Spleen (tissue), 11 donors: Measurements from ENCODE around the gene PINK1. TPM values are rescaled to one million over a fixed set of nuclear protein-coding genes. Genes with fewer than 3 reads are reported as not detected.

Experiments
- DNase-seq: peaks from one replicate; pipeline ENCODE4 v3.0.0-alpha.2; 2020
- H3K27ac ChIP-seq, 8 donors: fragments of 200-600 bp; sonication (generic) in 7 of 8; 1 replicate in 4 of 8; 2 replicates in 4 of 8; pipeline versions ENCODE4 v1.5.0 to v1.8.0; 2016 to 2021; ENCODE audit warnings: inconsistent platforms in 4 of 8, mild to moderate bottlenecking in 4 of 8, moderate library complexity in 1 of 8
- H3K27me3 ChIP-seq, 7 donors: fragments of 200-600 bp; sonication (generic) in 6 of 7; replicated peaks in 1 of 7; 1 replicate in 4 of 7; 2 replicates in 3 of 7; pipeline versions ENCODE4 v1.5.0 to v1.8.0; 2016 to 2021; ENCODE audit warnings: inconsistent platforms in 3 of 7, mild to moderate bottlenecking in 1 of 7
- H3K36me3 ChIP-seq, 6 donors: fragments of 200-600 bp; sonication (generic) in 5 of 6; 1 replicate in 4 of 6; 2 replicates in 2 of 6; pipeline versions ENCODE4 v1.5.0 to v1.8.0; 2016 to 2021; ENCODE audit warnings: inconsistent platforms in 2 of 6
- H3K4me1 ChIP-seq, 6 donors: fragments of 200-600 bp; sonication (generic) in 5 of 6; 1 replicate in 3 of 6; 2 replicates in 3 of 6; pipeline versions ENCODE4 v1.5.0 to v1.8.0; 2016 to 2021; ENCODE audit warnings: inconsistent platforms in 3 of 6
- H3K4me3 ChIP-seq, 8 donors: fragments of 200-600 bp; sonication (generic) in 7 of 8; 1 replicate in 4 of 8; 2 replicates in 4 of 8; pipeline versions ENCODE4 v1.5.0 to v1.8.0; 2016 to 2021; ENCODE audit warnings: inconsistent platforms in 4 of 8, mild to moderate bottlenecking in 4 of 8, moderate library complexity in 2 of 8
- H3K9me3 ChIP-seq, 8 donors: fragments of 200-600 bp; sonication (generic) in 7 of 8; 1 replicate in 4 of 8; 2 replicates in 4 of 8; pipeline versions ENCODE4 v1.5.0 to v1.8.0; 2016 to 2021; ENCODE audit warnings: inconsistent platforms in 4 of 8
- CTCF ChIP-seq, 11 experiments: fragments of 200-600 bp in 7 of 11; fragments of 450-650 bp in 4 of 11; sonication (generic) in 4 of 11; IDR thresholded peaks in 8 of 11; conservative IDR thresholded peaks in 3 of 11; 1 replicate in 7 of 11; 2 replicates in 4 of 11; pipeline versions ENCODE4 v1.4.0 to v1.8.0; 2016 to 2021; ENCODE audit warnings: antibody characterized with exemption in 11 of 11, inconsistent platforms in 4 of 11, mild to moderate bottlenecking in 1 of 11
- POLR2A ChIP-seq, 3 donors: fragments of 450-650 bp; IDR thresholded peaks; one replicate each; pipeline ENCODE4 v1.5.1; 2017; ENCODE audit warnings: antibody characterized with exemption in 3 of 3, mild to moderate bottlenecking in 1 of 3
- POLR2AphosphoS5 ChIP-seq, 3 donors: sonication (generic); formaldehyde crosslinking; IDR thresholded peaks; one replicate each; pipeline ENCODE4 v1.5.1; 2017; ENCODE audit warnings: antibody characterized with exemption in 3 of 3
- WGBS, 5 donors: extraction: QIAGEN DNeasy Blood & Tissue Kit in 3 of 5; methylation state at CpG; one replicate each; pipeline versions ENCODE4 v1.1.5 to v1.1.7; 2013 to 2018; 5-methylcytosine and 5-hydroxymethylcytosine counted together
- intact Hi-C: fragments of 100-400 bp; cut with DNase I; formaldehyde crosslinking; loops from one replicate; pipeline ENCODE4 v1.15.0; 2023; ENCODE audit warnings: low total_unique reads
- polyA plus RNA-seq, 3 donors: library from polyadenylated mRNA; stranded (reverse); fragments of 200-250 nt; gene quantifications; one replicate each; pipeline ENCODE4 v1.2.1, GENCODE V29; 2013
- total RNA-seq, 7 donors: library from RNA; depleted of rRNA in 3 of 7; stranded (reverse); fragments of >200 nt in 3 of 7; fragmentation: NEBNext Ultra II Directional in 4 of 7; extraction: Animal tissue kit (Norgen Biotek cat#: 25700) in 4 of 7; gene quantifications; one replicate each; pipeline versions ENCODE4 v1.1.0 to v1.2.1, GENCODE V29; 2016 to 2021
- donor health status: healthy with polysubstance abuse.
- donor health status: DM: no; HTN: no; CAD: no; lungs with moderate emphysema.
- donor health status: DM: no; HTN: no; CAD: no.
- donor health status: Bipolar disorder and iron deficiency.
- donor health status: healthy.
- donor health status: DM: no; HTN: no; CAD: no.
- donor health status: DM: yes; HTN: yes; CAD: no.

PINK1 gene
- total and polyA plus RNA-seq, 10 donors: 20.3 to 73.4 (median 47.9) TPM

- Histone ChIP-seq H3K9me3 (peaks cover 0 to 19% (median 0%) of the 10 kb centered on the region in 8 donors), H3K4me3 (no peak overlapping the region), H3K27ac (no peak overlapping the region), H3K36me3 (no peaks in the 10 kb centered on the region), H3K27me3 (no peaks in the 10 kb centered on the region), H3K4me1 (no peaks in the 10 kb centered on the region)
- intact Hi-C loops: no loop called here
- TF ChIP-seq POLR2AphosphoS5 (IDR thresholded peaks at IDR 0.05): no peak
- no peak for TF ChIP-seq POLR2A (IDR thresholded peaks at IDR 0.05)
- no peak for TF ChIP-seq CTCF (IDR thresholded peaks at IDR 0.05 in 8 of 11, conservative IDR thresholded peaks at IDR 0.05 in 3 of 11)
- no peak for DNase-seq
- 69 to 79% (median 76%) methylated on average over 1 of the region's 1 CpG for WGBS, 5 donors
Observed at GRCh38 chr1:20626524-20626923, 6.7 kb upstream of the PINK1 start.

- 45 to 59% (median 54%) methylated on average over 4 of the region's 4 CpGs for WGBS, 5 donors
- Histone ChIP-seq H3K27ac (no peak overlapping the region), H3K27me3 (no peaks in the 10 kb centered on the region), H3K4me3 (no peak overlapping the region), H3K4me1 (peaks cover 8 to 26% (median 17%) of the 10 kb centered on the region in 6 donors), H3K36me3 (no peaks in the 10 kb centered on the region), H3K9me3 (peaks cover 0 to 19% (median 0%) of the 10 kb centered on the region in 8 donors)
- no peak for DNase-seq
- intact Hi-C loops: no loop called here
- TF ChIP-seq POLR2AphosphoS5 (IDR thresholded peaks at IDR 0.05): no peak
- TF ChIP-seq CTCF (IDR thresholded peaks at IDR 0.05 in 8 of 11, conservative IDR thresholded peaks at IDR 0.05 in 3 of 11): no peak
- TF ChIP-seq POLR2A (IDR thresholded peaks at IDR 0.05): no peak
Observed at GRCh38 chr1:20630729-20631128, 2.5 kb upstream of the PINK1 start.

GRCh38 chr1:20632386-20632785 is 872 bp upstream of the PINK1 start:
- no peak for TF ChIP-seq POLR2AphosphoS5 (IDR thresholded peaks at IDR 0.05)
- H3K36me3 ChIP-seq: peaks cover 0 to 13% (median 2%) of the 10 kb centered on the region in 6 donors
- H3K27ac ChIP-seq: no peak overlapping the region
- 89 to 96% (median 95%) methylated on average over 3 of the region's 3 CpGs for WGBS, 5 donors
- peaks cover 8 to 41% (median 18%) of the 10 kb centered on the region in 6 donors for H3K4me1 ChIP-seq
- H3K4me3 ChIP-seq: no peak overlapping the region
- intact Hi-C loops: no loop called here
- peaks cover 0 to 19% (median 0%) of the 10 kb centered on the region in 8 donors for H3K9me3 ChIP-seq
- no peaks in the 10 kb centered on the region for H3K27me3 ChIP-seq
- DNase-seq: no peak

- Histone ChIP-seq H3K9me3 (peaks cover 0 to 4% (median 0%) of the 10 kb centered on the region in 8 donors), H3K4me3 (peak overlapping the region; percentile 79 to 99 (median 96)), H3K4me1 (peaks cover 8 to 41% (median 18%) of the 10 kb centered on the region in 6 donors), H3K27ac (peak overlapping the region in 7 of 8 donors; percentile 92 to 99 (median 96)), H3K36me3 (peaks cover 0 to 31% (median 19%) of the 10 kb centered on the region in 6 donors), H3K27me3 (no peaks in the 10 kb centered on the region)
- no peak for DNase-seq
- TF ChIP-seq CTCF (IDR thresholded peaks at IDR 0.05 in 8 of 11, conservative IDR thresholded peaks at IDR 0.05 in 3 of 11) (no peak), POLR2A (IDR thresholded peaks at IDR 0.05) (no peak), POLR2AphosphoS5 (IDR thresholded peaks at IDR 0.05) (no peak)
- intact Hi-C loops: no loop called here
- WGBS, 5 donors: 0 to 3% (median 2%) methylated on average over 11 of the region's 11 CpGs
Observed at GRCh38 chr1:20634065-20634593, 871 bp downstream of the PINK1 start.
